ENCODE measurements around the gene ACTRT2. TPM values are rescaled to one million over a fixed set of nuclear protein-coding genes. Genes with fewer than 3 reads are reported as not detected.

ACTRT2 gene
- total RNA-seq, 1 experiment from 2014 or later: not detected

DNA sequence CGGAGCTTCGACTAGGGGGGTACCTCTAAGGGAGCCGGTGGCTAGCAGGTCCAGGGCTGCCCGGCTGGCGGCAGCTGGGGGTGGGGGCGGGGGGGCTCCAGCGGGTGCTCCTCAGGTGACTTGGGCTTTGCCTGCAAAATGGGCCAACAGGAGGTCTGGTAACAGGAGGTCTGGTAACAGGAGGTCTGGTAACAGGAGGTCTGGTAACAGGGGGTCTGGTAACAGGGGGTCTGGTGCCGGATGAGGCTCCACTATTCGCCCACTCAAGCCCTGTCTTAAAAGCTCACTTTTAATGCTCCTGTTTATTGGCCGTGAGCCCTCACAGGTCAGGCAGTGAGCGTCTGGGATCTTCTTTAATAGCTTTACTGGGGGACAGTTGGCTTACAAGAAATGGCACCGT lies 40.4 kb upstream of the ACTRT2 start:
- no peak overlapping the region for H3K27ac Mint-ChIP-seq (ENCODE audit: unreplicated experiment)
- POLR2A ChIA-PET: no interaction called here
- no peak overlapping the region for H3K4me3 Mint-ChIP-seq (ENCODE audit: unreplicated experiment)
- no peak overlapping the region for H3K4me3 ChIP-seq (ENCODE audit: low read depth, low read length)
- no peaks in the 10 kb centered on the region for H3K27me3 ChIP-seq (replicated peaks; ENCODE audit: control insufficient read depth, insufficient read depth, low read length)
- H3K36me3 ChIP-seq (ENCODE audit: control insufficient read depth, insufficient read depth, low read length): no peaks in the 10 kb centered on the region
- no TSS peak for BruUV-seq (replicated peaks)
- CTCF ChIA-PET: no interaction called here
- DNase-seq: no peak
- intact Hi-C loops (cut with micrococcal nuclease; ENCODE audit: unreplicated experiment): no loop called here
- peaks cover 3% of the 10 kb centered on the region for H3K9me3 Mint-ChIP-seq (ENCODE audit: unreplicated experiment)
- H3K27me3 Mint-ChIP-seq (ENCODE audit: insufficient read depth, unreplicated experiment): peaks cover 7% of the 10 kb centered on the region
- H3K4me1 Mint-ChIP-seq (ENCODE audit: low read depth, unreplicated experiment): no peaks in the 10 kb centered on the region
- H3K9me3 ChIP-seq: no peaks in the 10 kb centered on the region
- H3K4me1 ChIP-seq: no peaks in the 10 kb centered on the region
- no peaks in the 10 kb centered on the region for H3K36me3 Mint-ChIP-seq (ENCODE audit: insufficient read depth, unreplicated experiment)
- TF ChIP-seq CTCF (IDR thresholded peaks at IDR 0.05; ENCODE audit: insufficient read depth in 1 of 2, low read depth in 1 of 2, low read length in 1 of 2, severe bottlenecking in 1 of 2, unreplicated experiment in 1 of 2): no peak

- H3K4me1 Mint-ChIP-seq (ENCODE audit: low read depth, unreplicated experiment): no peaks in the 10 kb centered on the region
- no TSS peak for BruUV-seq (replicated peaks)
- intact Hi-C loops (cut with micrococcal nuclease; ENCODE audit: unreplicated experiment): no loop called here
- ChIA-PET CTCF (no interaction called here), POLR2A (no interaction called here)
- H3K36me3 Mint-ChIP-seq (ENCODE audit: insufficient read depth, unreplicated experiment): no peaks in the 10 kb centered on the region
- peaks cover 8% of the 10 kb centered on the region for H3K9me3 Mint-ChIP-seq (ENCODE audit: unreplicated experiment)
- no peak overlapping the region for H3K27ac Mint-ChIP-seq (ENCODE audit: unreplicated experiment)
- Histone ChIP-seq H3K4me1 (no peaks in the 10 kb centered on the region), H3K27me3 (replicated peaks; ENCODE audit: control insufficient read depth, insufficient read depth, low read length) (no peaks in the 10 kb centered on the region), H3K4me3 (ENCODE audit: low read depth, low read length) (no peak overlapping the region), H3K9me3 (no peaks in the 10 kb centered on the region), H3K36me3 (ENCODE audit: control insufficient read depth, insufficient read depth, low read length) (no peaks in the 10 kb centered on the region)
- H3K27me3 Mint-ChIP-seq (ENCODE audit: insufficient read depth, unreplicated experiment): peaks cover 12% of the 10 kb centered on the region
- TF ChIP-seq CTCF (IDR thresholded peaks at IDR 0.05; ENCODE audit: insufficient read depth in 1 of 2, low read depth in 1 of 2, low read length in 1 of 2, severe bottlenecking in 1 of 2, unreplicated experiment in 1 of 2): no peak
- H3K4me3 Mint-ChIP-seq (ENCODE audit: unreplicated experiment): no peak overlapping the region
- DNase-seq: no peak
Observed at GRCh38 chr1:2981388-2981787, 39.9 kb upstream of the ACTRT2 start.

DNA sequence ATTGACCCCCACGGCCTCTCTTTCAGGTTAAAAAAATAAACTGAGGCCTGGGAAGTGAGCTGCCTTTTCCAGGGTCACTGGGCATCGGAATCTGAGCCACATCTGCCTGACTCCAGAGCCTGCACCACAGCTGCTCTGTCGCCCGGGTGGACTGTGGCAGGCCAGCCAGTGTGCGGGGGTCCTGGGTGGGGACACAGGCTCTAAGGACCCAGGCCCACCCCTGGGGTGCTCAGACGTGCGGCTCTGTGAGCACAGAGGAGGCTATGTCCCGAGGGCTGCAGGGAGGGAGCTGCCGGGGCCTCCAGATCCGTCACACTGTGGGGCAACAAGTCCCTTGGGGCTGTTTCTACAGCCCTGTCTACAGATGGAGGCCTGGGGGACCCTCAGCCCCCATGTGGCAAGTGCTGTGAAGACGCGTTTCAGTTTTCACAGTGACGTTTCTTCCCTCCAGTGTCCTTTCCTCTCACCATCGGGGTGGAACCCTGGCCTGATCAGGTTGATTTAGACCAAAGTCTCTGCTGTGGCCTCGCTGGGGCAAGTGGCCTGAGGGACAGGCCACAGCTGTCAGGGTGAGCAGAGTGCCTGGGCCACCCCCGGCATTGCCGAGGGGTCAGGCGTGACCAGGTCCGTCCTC lies 39.2 kb upstream of the ACTRT2 start:
- Mint-ChIP-seq H3K4me1 (ENCODE audit: low read depth, unreplicated experiment) (no peaks in the 10 kb centered on the region), H3K27ac (ENCODE audit: unreplicated experiment) (no peak overlapping the region)
- no peak overlapping the region for H3K4me3 ChIP-seq (ENCODE audit: low read depth, low read length)

More for the DNA sequence above, 39.2 kb upstream of the ACTRT2 start:
- no peaks in the 10 kb centered on the region for H3K36me3 Mint-ChIP-seq (ENCODE audit: insufficient read depth, unreplicated experiment)
- POLR2A ChIA-PET: no interaction called here
- no peak overlapping the region for H3K4me3 Mint-ChIP-seq (ENCODE audit: unreplicated experiment)
- intact Hi-C loops (cut with micrococcal nuclease; ENCODE audit: unreplicated experiment): no loop called here
- CTCF ChIA-PET: no interaction called here
- peaks cover 12% of the 10 kb centered on the region for H3K27me3 Mint-ChIP-seq (ENCODE audit: insufficient read depth, unreplicated experiment)
- no peak for DNase-seq
- no peaks in the 10 kb centered on the region for H3K27me3 ChIP-seq (replicated peaks; ENCODE audit: control insufficient read depth, insufficient read depth, low read length)
- H3K4me1 ChIP-seq: no peaks in the 10 kb centered on the region
- no TSS peak for BruUV-seq (replicated peaks)
- peaks cover 11% of the 10 kb centered on the region for H3K9me3 Mint-ChIP-seq (ENCODE audit: unreplicated experiment)
- no peaks in the 10 kb centered on the region for H3K9me3 ChIP-seq
- TF ChIP-seq CTCF (IDR thresholded peaks at IDR 0.05; ENCODE audit: insufficient read depth in 1 of 2, low read depth in 1 of 2, low read length in 1 of 2, severe bottlenecking in 1 of 2, unreplicated experiment in 1 of 2): no peak
- H3K36me3 ChIP-seq (ENCODE audit: control insufficient read depth, insufficient read depth, low read length): no peaks in the 10 kb centered on the region
